Measurements from ENCODE around the gene SEMA4D. TPM values are rescaled to one million over a fixed set of nuclear protein-coding genes. Genes with fewer than 3 reads are reported as not detected.

Gene SEMA4D
- total RNA-seq, 2 donors from 2014 or later = 17.1 to 52.7 TPM

- WGBS = 95% methylated on average over 2 of the region's 2 CpGs
- Histone ChIP-seq H3K27me3 (replicated peaks; ENCODE audit: insufficient read depth) (no peaks in the 10 kb centered on the region), H3K27ac (no peak overlapping the region), H3K9me3 (no peaks in the 10 kb centered on the region), H3K4me1 (replicated peaks) (no peaks in the 10 kb centered on the region), H3K36me3 (no peaks in the 10 kb centered on the region), H3K4me3 (no peak overlapping the region)
- no peak for DNase-seq (ENCODE audit: low spot score)
- intact Hi-C loops (cut with DNase I) = no loop called here
- TF ChIP-seq POLR2AphosphoS5 (IDR thresholded peaks at IDR 0.05) = no peak
- TF ChIP-seq CTCF (IDR thresholded peaks at IDR 0.05) = no peak
- TF ChIP-seq POLR2A (IDR thresholded peaks at IDR 0.05) = no peak
Measured at GRCh38 chr9:89522959-89523285, 25.0 kb upstream of the SEMA4D start.

- no peaks in the 10 kb centered on the region for H3K9me3 ChIP-seq
- H3K27me3 ChIP-seq (replicated peaks; ENCODE audit: insufficient read depth) = no peaks in the 10 kb centered on the region
- no peak overlapping the region for H3K27ac ChIP-seq
- no peak for DNase-seq (ENCODE audit: low spot score)
- H3K36me3 ChIP-seq = no peaks in the 10 kb centered on the region
- no peak overlapping the region for H3K4me3 ChIP-seq
- WGBS = 71% methylated on average over 10 of the region's 11 CpGs
- intact Hi-C loops (cut with DNase I) = no loop called here
- TF ChIP-seq POLR2A (IDR thresholded peaks at IDR 0.05) (no peak), CTCF (IDR thresholded peaks at IDR 0.05) (no peak), POLR2AphosphoS5 (IDR thresholded peaks at IDR 0.05) (no peak)
- no peaks in the 10 kb centered on the region for H3K4me1 ChIP-seq (replicated peaks)
Measured at GRCh38 chr9:89522261-89522958, 24.5 kb upstream of the SEMA4D start.

- intact Hi-C loops (cut with DNase I) = no loop called here
- TF ChIP-seq POLR2A (IDR thresholded peaks at IDR 0.05) (no peak), POLR2AphosphoS5 (IDR thresholded peaks at IDR 0.05) (no peak), CTCF (IDR thresholded peaks at IDR 0.05) (no peak)
- no peaks in the 10 kb centered on the region for H3K36me3 ChIP-seq
- H3K4me1 ChIP-seq (replicated peaks) = no peaks in the 10 kb centered on the region
- 94% methylated on average over 3 of the region's 3 CpGs for whole genome bisulfite sequencing
- H3K27ac ChIP-seq = no peak overlapping the region
- DNase-seq (ENCODE audit: low spot score) = no peak
- H3K27me3 ChIP-seq (replicated peaks; ENCODE audit: insufficient read depth) = no peaks in the 10 kb centered on the region
- H3K9me3 ChIP-seq = no peaks in the 10 kb centered on the region
- H3K4me3 ChIP-seq = no peak overlapping the region
Measured at GRCh38 chr9:89519366-89519805, 21.5 kb upstream of the SEMA4D start.

- H3K27me3 ChIP-seq (replicated peaks; ENCODE audit: insufficient read depth) = no peaks in the 10 kb centered on the region
- H3K4me3 ChIP-seq = no peak overlapping the region
- 94% methylated on average over 5 of the region's 6 CpGs for WGBS
- no peaks in the 10 kb centered on the region for H3K36me3 ChIP-seq
- intact Hi-C loops (cut with DNase I) = no loop called here
- no peaks in the 10 kb centered on the region for H3K9me3 ChIP-seq
- TF ChIP-seq POLR2A (IDR thresholded peaks at IDR 0.05) (no peak), POLR2AphosphoS5 (IDR thresholded peaks at IDR 0.05) (no peak), CTCF (IDR thresholded peaks at IDR 0.05) (no peak)
- H3K4me1 ChIP-seq (replicated peaks) = no peaks in the 10 kb centered on the region
- DNase-seq (ENCODE audit: low spot score) = no peak
- no peak overlapping the region for H3K27ac ChIP-seq
Measured at GRCh38 chr9:89518466-89519365, 20.8 kb upstream of the SEMA4D start.

Data from prostate gland (tissue), 2 donors.